GM21381 (cell line): Measurements from ENCODE around the gene ZNF423.
"Not testable (repeated sequence)": the region's sequence is repeated elsewhere in the genome, so short reads cannot be mapped to it uniquely, and the experiment has no call there.

Source experiments
- ATAC-seq: cut with Tn5 transposase; IDR thresholded peaks from one replicate; pipeline ENCODE4 v1.9.1; 2021; ENCODE audit warnings: mild to moderate bottlenecking, moderate library complexity; ENCODE audit not compliant: unreplicated experiment

The ZNF423 gene

GRCh38 chr16:49871824-49872223, 15.9 kb upstream of the ZNF423 start:
- not testable (repeated sequence) for ATAC-seq

GRCh38 chr16:49869731-49870130, 13.8 kb upstream of the ZNF423 start:
- ATAC-seq, result no peak

- no peak for ATAC-seq
Measured at GRCh38 chr16:49867796-49868668, 12.1 kb upstream of the ZNF423 start.

GRCh38 chr16:49867234-49867633, 11.3 kb upstream of the ZNF423 start:
- no peak for ATAC-seq

- no peak for ATAC-seq
Measured at GRCh38 chr16:49866595-49867071, 10.7 kb upstream of the ZNF423 start.

DNA sequence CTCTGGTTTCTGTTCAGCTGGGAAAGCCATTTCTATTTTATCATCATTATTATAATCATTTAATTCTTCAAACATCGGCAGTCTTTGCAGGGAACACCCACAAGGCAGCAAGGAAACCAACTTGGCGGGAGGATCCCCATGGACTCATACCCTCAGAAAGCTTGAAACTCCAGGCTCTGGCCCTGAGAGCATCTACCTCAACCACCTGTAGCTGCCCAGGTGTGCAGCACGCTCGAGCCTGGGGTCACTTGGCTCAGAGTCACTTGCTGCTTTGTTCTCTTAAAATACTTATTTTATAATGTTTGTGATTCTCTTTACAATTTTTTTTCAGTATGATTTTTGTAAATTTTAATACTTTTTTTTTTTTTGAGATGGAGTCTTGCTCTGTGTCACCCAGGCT, 6.8 kb upstream of the ZNF423 start:
- ATAC-seq, result no peak

DNA sequence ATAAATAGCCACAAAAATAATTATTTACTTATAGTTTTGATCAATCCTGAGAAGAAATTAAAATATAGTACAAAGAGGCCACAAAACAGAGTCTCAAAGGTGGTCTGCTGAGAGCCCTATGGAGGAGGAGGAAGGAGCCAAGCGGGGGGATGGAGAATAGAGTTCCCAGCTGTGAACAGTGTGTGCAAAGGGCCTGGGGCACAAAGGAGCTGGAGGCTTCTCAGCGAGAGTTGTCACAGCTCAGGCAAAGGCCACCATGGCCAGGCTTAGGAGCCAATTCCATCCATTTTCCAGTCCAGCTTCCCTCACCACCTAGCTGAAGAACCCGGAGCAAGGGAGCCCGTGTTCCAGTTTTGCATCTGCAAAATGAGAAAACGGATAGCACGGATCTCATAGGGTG, 5.4 kb upstream of the ZNF423 start:
- no peak for ATAC-seq

GRCh38 chr16:49860593-49860992, 4.7 kb upstream of the ZNF423 start:
- no peak for ATAC-seq

GRCh38 chr16:49859125-49859811, 3.4 kb upstream of the ZNF423 start:
- ATAC-seq, result no peak

DNA sequence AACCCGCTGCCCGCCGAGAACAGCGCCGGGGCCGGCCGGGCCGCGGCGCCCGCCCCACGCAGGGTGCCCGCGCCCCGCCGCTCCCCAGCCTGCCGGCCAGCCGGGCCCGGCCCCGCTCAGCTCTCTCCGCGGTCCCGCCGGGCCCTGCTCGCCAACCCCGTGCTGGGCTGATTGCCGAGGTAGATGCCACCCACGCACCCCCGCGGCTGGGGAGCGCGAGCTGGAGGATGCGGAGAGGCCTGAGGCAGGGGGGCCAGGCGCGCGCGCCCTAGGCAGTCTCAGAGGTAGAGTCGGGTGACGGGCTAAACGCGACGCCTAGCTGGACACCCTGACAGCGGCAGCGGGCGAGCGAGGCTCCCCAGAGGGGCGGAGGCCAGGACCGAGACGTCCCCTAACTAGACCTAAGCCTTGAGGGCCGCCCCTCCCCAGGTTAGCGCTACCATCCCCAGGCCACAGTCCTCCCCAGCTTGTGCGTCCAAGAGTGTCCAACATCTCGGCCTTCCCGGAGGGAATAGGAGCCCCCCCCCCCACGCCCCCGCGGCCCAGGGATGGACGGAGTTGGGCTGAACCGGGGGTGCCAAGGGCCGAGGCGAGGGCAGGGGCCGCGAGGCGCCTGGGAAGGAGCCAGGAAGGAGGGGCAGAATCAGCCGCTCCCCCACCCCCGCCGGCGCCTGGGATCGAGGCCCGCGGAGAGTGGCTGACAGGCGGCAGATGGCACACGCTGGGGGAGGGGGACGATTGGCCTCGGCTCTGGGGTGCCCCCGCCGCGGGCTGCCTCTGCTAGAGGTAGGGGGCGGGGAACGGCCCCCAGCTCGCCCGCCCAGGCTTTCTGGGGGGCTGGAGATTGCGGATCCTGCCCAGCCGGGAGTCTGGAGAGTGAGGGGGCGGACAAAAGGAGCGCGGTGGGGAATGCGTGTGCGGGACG, 2.5 kb upstream of the ZNF423 start:
- ATAC-seq, result no peak

DNA sequence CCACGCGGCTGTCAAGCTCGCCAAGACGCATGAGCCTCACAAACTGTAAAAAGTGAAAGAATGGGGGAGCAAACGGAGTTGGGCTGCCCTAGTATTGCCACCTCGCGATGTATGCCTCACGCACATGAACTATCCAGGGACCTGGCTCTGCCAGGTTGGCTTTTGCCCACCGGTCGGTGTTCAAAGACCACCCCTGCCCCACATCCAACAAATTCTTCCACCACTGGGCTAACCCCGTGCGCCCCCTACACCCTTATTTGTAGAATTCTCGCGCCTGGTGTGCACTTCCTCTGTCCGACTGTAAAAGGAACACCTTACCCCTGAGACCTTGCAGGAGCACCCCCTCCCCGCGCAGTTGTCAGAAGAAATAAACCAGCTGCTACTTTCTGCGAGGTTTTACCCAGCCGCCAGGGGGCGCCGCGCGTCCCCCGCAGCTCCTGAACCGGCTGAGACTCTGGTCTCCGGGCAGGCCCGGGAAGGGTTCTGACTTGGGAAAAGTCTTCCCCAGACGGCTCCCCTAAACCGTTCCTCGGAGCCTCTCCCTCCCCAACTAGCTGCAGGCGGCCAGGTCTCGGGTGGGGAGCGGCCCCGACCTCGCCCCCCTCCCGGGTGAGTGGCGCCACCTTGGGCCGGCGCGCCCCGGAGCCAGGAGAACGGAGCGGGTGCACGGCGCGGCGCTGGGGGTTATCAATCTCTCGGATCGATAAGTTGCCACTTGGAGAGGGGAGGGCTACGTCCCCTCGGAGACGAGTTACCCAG, 1.7 kb upstream of the ZNF423 start:
- ATAC-seq, result no peak

GRCh38 chr16:49856672-49857330, 889 bp upstream of the ZNF423 start:
- no peak for ATAC-seq

DNA sequence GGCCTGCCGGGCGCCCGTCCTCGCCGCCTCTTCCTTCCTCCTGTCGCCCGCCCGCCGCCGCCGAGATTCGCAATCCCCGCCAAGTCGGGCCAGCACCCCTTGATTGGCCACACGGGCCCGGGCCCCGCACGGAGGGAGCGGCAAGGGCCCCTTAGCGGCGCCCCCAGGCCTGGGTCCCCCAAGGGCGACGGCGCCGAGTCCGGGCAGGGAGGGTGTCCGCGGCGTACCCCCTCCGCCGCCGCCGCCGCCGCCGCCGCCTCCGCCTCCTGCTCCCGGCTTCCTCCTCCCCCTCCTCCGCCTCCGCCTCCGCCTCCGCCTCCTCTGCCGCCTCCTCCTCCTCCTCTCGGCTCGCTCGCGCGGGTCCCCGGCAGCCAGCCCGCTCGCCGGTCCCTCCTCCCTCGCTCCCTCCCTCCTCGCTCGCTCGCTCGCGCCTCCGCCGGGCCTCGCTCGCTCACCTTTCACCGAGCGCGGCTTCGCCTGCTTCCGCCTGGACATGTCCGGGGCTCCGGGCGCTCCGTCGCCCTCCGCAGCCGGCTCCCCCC, 561 bp downstream of the ZNF423 start:
- ATAC-seq, result peak; percentile 65

GRCh38 chr16:49854796-49855203, 1.1 kb downstream of the ZNF423 start:
- ATAC-seq, result no peak

DNA sequence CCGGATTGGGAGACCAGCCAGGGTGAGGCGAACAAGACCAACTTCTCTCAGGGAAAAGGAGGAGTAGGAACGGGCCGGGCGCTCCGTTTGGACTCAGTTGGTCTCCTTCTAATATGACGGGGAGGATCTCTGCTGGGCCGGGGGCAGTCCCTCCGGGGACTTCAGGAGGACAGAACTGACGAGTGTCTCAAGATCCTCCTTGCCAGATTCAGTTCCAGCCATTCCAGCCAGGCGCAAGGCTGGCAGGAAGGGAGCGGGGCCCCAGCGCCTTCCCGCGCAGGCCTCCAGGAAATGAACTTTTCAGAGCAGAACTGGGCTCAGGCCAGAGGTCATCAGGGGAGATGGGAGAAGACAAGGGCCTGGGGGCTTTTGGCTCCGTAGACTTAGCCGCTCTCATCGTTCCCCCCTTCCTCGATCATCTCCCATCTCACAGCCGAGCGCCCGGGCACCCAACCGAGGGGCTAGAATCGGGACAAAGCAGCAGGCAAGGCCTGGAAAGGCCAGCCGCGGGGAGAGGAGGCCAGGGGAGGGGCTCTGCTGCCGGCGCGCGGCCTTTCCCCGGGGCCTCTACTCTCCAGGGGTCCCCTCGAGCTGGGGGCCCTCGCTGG, 1.6 kb downstream of the ZNF423 start:
- no peak for ATAC-seq

DNA sequence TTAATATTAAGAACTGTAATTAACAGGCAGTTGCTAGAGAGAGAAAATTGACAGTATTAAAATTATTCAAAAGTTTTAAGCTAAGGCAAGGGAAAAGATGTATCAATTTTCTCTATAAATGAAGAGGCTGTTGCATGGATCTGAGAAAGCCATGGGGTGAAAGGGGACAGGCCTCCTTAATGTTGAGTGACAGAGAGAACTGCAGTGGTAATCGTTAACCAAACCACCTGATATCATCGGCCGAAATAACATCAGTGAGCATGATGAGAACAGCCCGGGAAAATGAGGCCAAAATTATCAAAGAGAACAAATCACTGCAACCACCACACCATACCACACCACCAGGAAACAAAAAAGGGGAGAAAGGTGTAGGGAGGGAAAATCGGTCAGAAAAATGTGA, 3.6 kb downstream of the ZNF423 start:
- no peak for ATAC-seq

- ATAC-seq, result no peak
Measured at GRCh38 chr16:49851468-49851787, 4.5 kb downstream of the ZNF423 start.

DNA sequence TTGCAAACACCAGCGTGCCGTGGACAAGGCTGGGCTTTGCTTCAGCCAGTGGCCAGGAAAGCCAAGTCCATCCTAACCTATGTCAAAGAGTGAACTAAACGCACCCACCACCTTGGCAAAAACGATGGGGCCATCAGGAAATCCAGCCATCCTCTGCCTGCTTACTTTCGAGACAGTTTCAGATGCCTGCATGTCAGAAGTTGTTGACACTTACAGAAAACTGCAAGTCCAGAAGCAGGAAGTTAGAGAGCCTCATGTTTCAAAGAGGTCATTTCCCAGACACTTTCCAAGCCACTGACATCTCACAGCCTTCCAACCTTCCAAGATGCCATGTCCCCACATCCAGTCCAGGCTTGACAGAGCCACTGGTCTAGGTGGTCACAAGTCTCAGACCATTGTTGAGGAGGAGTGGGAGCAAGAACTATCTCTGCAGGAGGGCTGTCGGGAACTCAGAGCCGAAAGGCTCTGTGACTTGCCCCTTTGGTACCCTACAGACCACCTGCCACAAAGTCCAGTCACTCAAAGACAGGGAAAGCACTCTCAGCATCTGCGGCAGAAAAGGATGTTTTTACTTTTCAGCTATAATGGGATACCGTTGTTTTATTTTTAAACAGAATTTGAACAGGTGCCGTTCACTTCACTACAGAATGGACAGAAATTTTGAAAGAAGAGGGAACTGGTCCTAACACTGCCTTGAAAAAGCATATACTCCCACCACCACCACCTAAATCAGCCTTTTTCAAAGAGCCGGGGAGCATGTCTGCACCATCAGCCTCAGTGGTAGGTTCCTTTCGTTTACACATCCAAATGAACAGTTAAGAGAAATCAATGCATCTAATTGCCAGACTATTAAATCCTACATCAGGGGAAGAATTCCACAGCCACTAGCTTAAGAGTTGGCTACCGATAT, 5.1 kb downstream of the ZNF423 start:
- no peak for ATAC-seq
